Skeletal muscle tissue (tissue), 4 donors: Measurements from ENCODE around the gene MRPL51. TPM values are rescaled to one million over a fixed set of nuclear protein-coding genes. Genes with fewer than 3 reads are reported as not detected.
"Not testable (repeated sequence)": the region's sequence is repeated elsewhere in the genome, so short reads cannot be mapped to it uniquely, and the experiment has no call there.

Experiments used
- H3K27ac ChIP-seq: one replicate; pipeline ENCODE4 v1.7.0; 2013; ENCODE audit warnings: mild to moderate bottlenecking, low read depth, low read length, inconsistent platforms
- H3K27me3 ChIP-seq, 3 donors: one replicate each; pipeline ENCODE4 v1.7.0; 2013; ENCODE audit warnings: low read length in 3 of 3; ENCODE audit not compliant: control insufficient read depth in 3 of 3, insufficient read depth in 3 of 3
- H3K36me3 ChIP-seq, 3 donors: one replicate each; pipeline ENCODE4 v1.7.0; 2013; ENCODE audit warnings: low read length in 3 of 3; ENCODE audit not compliant: control insufficient read depth in 3 of 3, insufficient read depth in 3 of 3
- H3K4me1 ChIP-seq, 3 donors: one replicate each; pipeline ENCODE4 v1.7.0; 2013; ENCODE audit warnings: low read length in 3 of 3, mild to moderate bottlenecking in 3 of 3; ENCODE audit not compliant: control insufficient read depth in 3 of 3, insufficient read depth in 3 of 3
- H3K4me3 ChIP-seq, 3 donors: one replicate each; pipeline ENCODE4 v1.7.0; 2013; ENCODE audit warnings: low read length in 3 of 3
- H3K9ac ChIP-seq, 3 donors: one replicate each; pipeline ENCODE4 v1.7.0; 2013; ENCODE audit warnings: low read length in 3 of 3, mild to moderate bottlenecking in 3 of 3, moderate library complexity in 2 of 3, low read depth in 1 of 3
- H3K9me3 ChIP-seq, 3 donors: one replicate each; pipeline ENCODE4 v1.7.0; 2013; ENCODE audit warnings: low read length in 3 of 3; ENCODE audit not compliant: control insufficient read depth in 3 of 3
- total RNA-seq: library from RNA; depleted of rRNA; stranded (reverse); fragments of >200 nt; gene quantifications from one replicate; pipeline ENCODE4 v1.2.3, GENCODE V29; 2014
- donor health status: Osteomylitis.

MRPL51 gene
- total RNA-seq = 141 TPM

- Histone ChIP-seq H3K9me3 (no peaks in the 10 kb centered on the region), H3K9ac (peak within 1 kb of the TSS; percentile 98 to 99 (median 99)), H3K4me1 (peaks cover 17 to 34% (median 20%) of the 10 kb centered on the region in 3 donors), H3K4me3 (peak within 1 kb of the TSS; percentile 97 to 100 (median 100)), H3K36me3 (peaks cover 9 to 26% (median 9%) of the 10 kb centered on the region in 3 donors), H3K27ac (peak within 1 kb of the TSS; percentile 99), H3K27me3 (no peaks in the 10 kb centered on the region)
Measured at GRCh38 chr12:6492838-6493496, at the start of gene MRPL51. Gene MRPL51, minus strand, starts transcription at chr12:6493262. Its CDS starts 126 bp downstream, at chr12:6493136.

GRCh38 chr12:6542209-6543009 lies 49.3 kb upstream of the MRPL51 start:
- Histone ChIP-seq H3K27ac (peak overlapping the region; percentile 76), H3K36me3 (peaks cover 37 to 49% (median 41%) of the 10 kb centered on the region in 3 donors), H3K9me3 (no peaks in the 10 kb centered on the region), H3K9ac (peak overlapping the region in 2 of 3 donors; percentile 34 to 65), H3K27me3 (no peaks in the 10 kb centered on the region), H3K4me3 (no peak overlapping the region), H3K4me1 (peaks cover 44 to 57% (median 51%) of the 10 kb centered on the region in 3 donors)

GRCh38 chr12:6541371-6542165 lies 48.5 kb upstream of the MRPL51 start:
- peak overlapping the region in 2 of 3 donors; percentile 9 to 13 for H3K4me3 ChIP-seq
- peak overlapping the region; percentile 76 for H3K27ac ChIP-seq
- peaks cover 52 to 66% (median 60%) of the 10 kb centered on the region in 3 donors for H3K4me1 ChIP-seq
- H3K27me3 ChIP-seq = no peaks in the 10 kb centered on the region
- peak overlapping the region; percentile 32 to 65 (median 34) for H3K9ac ChIP-seq
- no peaks in the 10 kb centered on the region for H3K9me3 ChIP-seq
- H3K36me3 ChIP-seq = peaks cover 42 to 51% (median 46%) of the 10 kb centered on the region in 3 donors

- H3K9me3 ChIP-seq = no peaks in the 10 kb centered on the region
- H3K4me1 ChIP-seq = peaks cover 64 to 77% (median 72%) of the 10 kb centered on the region in 3 donors
- H3K9ac ChIP-seq = peak overlapping the region; percentile 5 to 45 (median 34)
- no peaks in the 10 kb centered on the region for H3K27me3 ChIP-seq
- H3K4me3 ChIP-seq = peak overlapping the region in 2 of 3 donors; percentile 7 to 35
- H3K27ac ChIP-seq = peak overlapping the region; percentile 76
- peaks cover 43 to 50% (median 49%) of the 10 kb centered on the region in 3 donors for H3K36me3 ChIP-seq
Measured at GRCh38 chr12:6540181-6540877, 47.3 kb upstream of the MRPL51 start.

- peaks cover 64 to 83% (median 72%) of the 10 kb centered on the region in 3 donors for H3K4me1 ChIP-seq
- peak overlapping the region in 1 of 3 donors; percentile 22 for H3K4me3 ChIP-seq
- no peaks in the 10 kb centered on the region for H3K9me3 ChIP-seq
- no peaks in the 10 kb centered on the region for H3K27me3 ChIP-seq
- H3K27ac ChIP-seq = peak overlapping the region; percentile 76
- peak overlapping the region; percentile 2 to 34 (median 5) for H3K9ac ChIP-seq
- peaks cover 48 to 55% (median 50%) of the 10 kb centered on the region in 3 donors for H3K36me3 ChIP-seq
Measured at GRCh38 chr12:6539707-6540134, 46.7 kb upstream of the MRPL51 start.

- peaks cover 45 to 52% (median 45%) of the 10 kb centered on the region in 3 donors for H3K36me3 ChIP-seq
- no peaks in the 10 kb centered on the region for H3K9me3 ChIP-seq
- peak overlapping the region; percentile 97 for H3K27ac ChIP-seq
- peak overlapping the region in 2 of 3 donors; percentile 2 to 98 for H3K9ac ChIP-seq
- H3K4me1 ChIP-seq = peaks cover 64 to 84% (median 70%) of the 10 kb centered on the region in 3 donors
- no peaks in the 10 kb centered on the region for H3K27me3 ChIP-seq
- no peak overlapping the region for H3K4me3 ChIP-seq
Measured at GRCh38 chr12:6539314-6539682, 46.2 kb upstream of the MRPL51 start.

GRCh38 chr12:6538420-6539313 lies 45.6 kb upstream of the MRPL51 start:
- Histone ChIP-seq H3K9me3 (no peaks in the 10 kb centered on the region), H3K4me1 (peaks cover 65 to 89% (median 72%) of the 10 kb centered on the region in 3 donors), H3K9ac (peak overlapping the region; percentile 24 to 98 (median 40)), H3K27ac (peak overlapping the region; percentile 97), H3K36me3 (peaks cover 43 to 50% (median 44%) of the 10 kb centered on the region in 3 donors), H3K27me3 (no peaks in the 10 kb centered on the region), H3K4me3 (no peak overlapping the region)

- Histone ChIP-seq H3K36me3 (peaks cover 37 to 47% (median 44%) of the 10 kb centered on the region in 3 donors), H3K4me3 (peak overlapping the region in 2 of 3 donors; percentile 96), H3K9ac (peak overlapping the region; percentile 94 to 99 (median 98)), H3K4me1 (peaks cover 73 to 93% (median 81%) of the 10 kb centered on the region in 3 donors), H3K27ac (peak overlapping the region; percentile 97)
- not testable (repeated sequence) for H3K9me3 ChIP-seq, H3K27me3 ChIP-seq
Measured at GRCh38 chr12:6537580-6538419, 44.7 kb upstream of the MRPL51 start.
